Spleen (tissue), 11 donors: ENCODE results near the gene NFIC. TPM values are rescaled to one million over a fixed set of nuclear protein-coding genes. Genes with fewer than 3 reads are reported as not detected.
"Not testable (repeated sequence)": the region's sequence is repeated elsewhere in the genome, so short reads cannot be mapped to it uniquely, and the experiment has no call there.

Source experiments
- DNase-seq: peaks from one replicate; pipeline ENCODE4 v3.0.0-alpha.2; 2020
- H3K27ac ChIP-seq, 8 donors: fragments of 200-600 bp; sonication (generic) in 7 of 8; 1 replicate in 4 of 8; 2 replicates in 4 of 8; pipeline versions ENCODE4 v1.5.0 to v1.8.0; 2016 to 2021; ENCODE audit warnings: inconsistent platforms in 4 of 8, mild to moderate bottlenecking in 4 of 8, moderate library complexity in 1 of 8
- H3K27me3 ChIP-seq, 7 donors: fragments of 200-600 bp; sonication (generic) in 6 of 7; replicated peaks in 1 of 7; 1 replicate in 4 of 7; 2 replicates in 3 of 7; pipeline versions ENCODE4 v1.5.0 to v1.8.0; 2016 to 2021; ENCODE audit warnings: inconsistent platforms in 3 of 7, mild to moderate bottlenecking in 1 of 7
- H3K36me3 ChIP-seq, 6 donors: fragments of 200-600 bp; sonication (generic) in 5 of 6; 1 replicate in 4 of 6; 2 replicates in 2 of 6; pipeline versions ENCODE4 v1.5.0 to v1.8.0; 2016 to 2021; ENCODE audit warnings: inconsistent platforms in 2 of 6
- H3K4me1 ChIP-seq, 6 donors: fragments of 200-600 bp; sonication (generic) in 5 of 6; 1 replicate in 3 of 6; 2 replicates in 3 of 6; pipeline versions ENCODE4 v1.5.0 to v1.8.0; 2016 to 2021; ENCODE audit warnings: inconsistent platforms in 3 of 6
- H3K4me3 ChIP-seq, 8 donors: fragments of 200-600 bp; sonication (generic) in 7 of 8; 1 replicate in 4 of 8; 2 replicates in 4 of 8; pipeline versions ENCODE4 v1.5.0 to v1.8.0; 2016 to 2021; ENCODE audit warnings: inconsistent platforms in 4 of 8, mild to moderate bottlenecking in 4 of 8, moderate library complexity in 2 of 8
- H3K9me3 ChIP-seq, 8 donors: fragments of 200-600 bp; sonication (generic) in 7 of 8; 1 replicate in 4 of 8; 2 replicates in 4 of 8; pipeline versions ENCODE4 v1.5.0 to v1.8.0; 2016 to 2021; ENCODE audit warnings: inconsistent platforms in 4 of 8
- POLR2A ChIP-seq, 3 donors: fragments of 450-650 bp; IDR thresholded peaks; one replicate each; pipeline ENCODE4 v1.5.1; 2017; ENCODE audit warnings: antibody characterized with exemption in 3 of 3, mild to moderate bottlenecking in 1 of 3
- POLR2AphosphoS5 ChIP-seq, 3 donors: sonication (generic); formaldehyde crosslinking; IDR thresholded peaks; one replicate each; pipeline ENCODE4 v1.5.1; 2017; ENCODE audit warnings: antibody characterized with exemption in 3 of 3
- WGBS, 5 donors: extraction: QIAGEN DNeasy Blood & Tissue Kit in 3 of 5; methylation state at CpG; one replicate each; pipeline versions ENCODE4 v1.1.5 to v1.1.7; 2013 to 2018; 5-methylcytosine and 5-hydroxymethylcytosine counted together
- intact Hi-C: fragments of 100-400 bp; cut with DNase I; formaldehyde crosslinking; loops from one replicate; pipeline ENCODE4 v1.15.0; 2023; ENCODE audit warnings: low total_unique reads
- polyA plus RNA-seq, 3 donors: library from polyadenylated mRNA; stranded (reverse); fragments of 200-250 nt; gene quantifications; one replicate each; pipeline ENCODE4 v1.2.1, GENCODE V29; 2013
- total RNA-seq, 7 donors: library from RNA; depleted of rRNA in 3 of 7; stranded (reverse); fragments of >200 nt in 3 of 7; fragmentation: NEBNext Ultra II Directional in 4 of 7; extraction: Animal tissue kit (Norgen Biotek cat#: 25700) in 4 of 7; gene quantifications; one replicate each; pipeline versions ENCODE4 v1.1.0 to v1.2.1, GENCODE V29; 2016 to 2021
- TF ChIP-seq, protein P1 (sequence below), 11 experiments: fragments of 200-600 bp in 7 of 11; fragments of 450-650 bp in 4 of 11; sonication (generic) in 4 of 11; IDR thresholded peaks in 8 of 11; conservative IDR thresholded peaks in 3 of 11; 1 replicate in 7 of 11; 2 replicates in 4 of 11; pipeline versions ENCODE4 v1.4.0 to v1.8.0; 2016 to 2021; ENCODE audit warnings: antibody characterized with exemption in 11 of 11, inconsistent platforms in 4 of 11, mild to moderate bottlenecking in 1 of 11
- donor health status: healthy with polysubstance abuse.
- donor health status: DM: no; HTN: no; CAD: no; lungs with moderate emphysema.
- donor health status: DM: no; HTN: no; CAD: no.
- donor health status: Bipolar disorder and iron deficiency.
- donor health status: healthy.
- donor health status: DM: no; HTN: no; CAD: no.
- donor health status: DM: yes; HTN: yes; CAD: no.

Gene NFIC
- total and polyA plus RNA-seq, 10 donors, result 4.1 to 125 (median 74.4) TPM

DNA sequence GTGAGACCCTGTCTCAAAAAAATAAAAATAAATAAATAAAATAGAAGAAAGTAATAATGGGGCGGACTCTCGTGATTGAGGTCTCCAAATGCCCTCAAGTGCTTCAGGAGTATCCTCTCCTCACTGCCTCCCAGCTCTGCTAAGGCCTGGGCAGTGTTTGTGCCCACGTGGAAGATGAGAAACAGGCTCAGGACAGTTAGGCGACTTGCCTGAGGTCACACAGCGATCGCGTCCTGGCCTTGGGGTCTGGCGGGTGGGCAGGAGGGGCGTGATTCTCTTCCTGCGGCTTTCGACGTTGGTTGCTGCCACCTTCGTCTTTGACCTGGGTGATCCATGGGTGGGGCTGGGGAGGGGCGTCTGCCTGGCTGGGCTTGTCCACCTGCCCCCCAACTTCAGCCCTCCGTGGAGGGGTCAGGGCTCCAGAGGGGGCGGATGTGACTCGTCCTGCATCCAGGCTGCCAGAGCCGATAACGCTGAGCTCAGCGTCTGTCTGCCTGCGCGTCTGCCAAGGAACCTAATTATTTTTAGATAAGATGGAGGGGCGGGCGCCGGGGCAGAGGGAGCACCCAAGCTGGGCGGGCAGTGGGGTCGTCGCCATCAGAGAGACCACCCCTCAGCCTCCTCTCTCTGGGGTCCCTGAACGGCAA is 56.9 kb downstream of the NFIC start:
- DNase-seq, result no peak
- intact Hi-C loops, result loop anchor here (10.0 kb wide), 1 partner anchor 59 kb away; the partner anchor contains the start of gene NFIC
- H3K36me3 ChIP-seq, result peaks cover 0 to 53% (median 2%) of the 10 kb centered on the region in 6 donors
- no peak overlapping the region for H3K4me3 ChIP-seq
- H3K4me1 ChIP-seq, result peaks cover 7 to 41% (median 18%) of the 10 kb centered on the region in 6 donors
- H3K27me3 ChIP-seq, result no peaks in the 10 kb centered on the region
- H3K9me3 ChIP-seq, result no peaks in the 10 kb centered on the region
- peak overlapping the region in 6 of 8 donors; percentile 15 to 62 (median 52) for H3K27ac ChIP-seq
- TF ChIP-seq POLR2AphosphoS5 (IDR thresholded peaks at IDR 0.05) (peak; percentile 36 to 72 (median 68)), POLR2A (IDR thresholded peaks at IDR 0.05) (no peak)
- 62 to 91% (median 74%) methylated on average over 28 to 29 of the region's 29 CpGs for WGBS, 5 donors

DNA sequence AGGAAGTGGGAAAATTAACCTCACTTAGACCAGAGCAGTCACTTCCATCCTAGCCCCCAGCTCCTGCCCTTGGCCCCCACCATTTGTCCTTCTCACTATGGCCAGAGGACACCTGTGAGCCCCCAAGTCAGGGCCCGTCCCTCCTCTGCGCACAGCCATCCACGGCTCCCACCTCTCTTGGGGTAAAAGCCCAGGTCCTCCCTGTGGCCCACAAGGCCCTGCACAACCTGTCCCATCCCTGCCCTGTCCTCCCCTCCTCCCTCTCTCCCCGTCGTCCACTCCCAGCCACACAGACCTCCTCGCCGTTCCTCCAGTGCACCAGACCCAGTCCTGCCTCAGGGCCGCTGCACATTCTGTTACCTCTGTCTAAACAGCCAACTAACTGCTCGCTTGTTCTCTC is 60.0 kb downstream of the NFIC start:
- DNase-seq, result no peak
- H3K36me3 ChIP-seq, result peaks cover 0 to 35% (median 2%) of the 10 kb centered on the region in 6 donors
- TF ChIP-seq POLR2AphosphoS5 (IDR thresholded peaks at IDR 0.05), result no peak
- TF ChIP-seq, protein P1, sequence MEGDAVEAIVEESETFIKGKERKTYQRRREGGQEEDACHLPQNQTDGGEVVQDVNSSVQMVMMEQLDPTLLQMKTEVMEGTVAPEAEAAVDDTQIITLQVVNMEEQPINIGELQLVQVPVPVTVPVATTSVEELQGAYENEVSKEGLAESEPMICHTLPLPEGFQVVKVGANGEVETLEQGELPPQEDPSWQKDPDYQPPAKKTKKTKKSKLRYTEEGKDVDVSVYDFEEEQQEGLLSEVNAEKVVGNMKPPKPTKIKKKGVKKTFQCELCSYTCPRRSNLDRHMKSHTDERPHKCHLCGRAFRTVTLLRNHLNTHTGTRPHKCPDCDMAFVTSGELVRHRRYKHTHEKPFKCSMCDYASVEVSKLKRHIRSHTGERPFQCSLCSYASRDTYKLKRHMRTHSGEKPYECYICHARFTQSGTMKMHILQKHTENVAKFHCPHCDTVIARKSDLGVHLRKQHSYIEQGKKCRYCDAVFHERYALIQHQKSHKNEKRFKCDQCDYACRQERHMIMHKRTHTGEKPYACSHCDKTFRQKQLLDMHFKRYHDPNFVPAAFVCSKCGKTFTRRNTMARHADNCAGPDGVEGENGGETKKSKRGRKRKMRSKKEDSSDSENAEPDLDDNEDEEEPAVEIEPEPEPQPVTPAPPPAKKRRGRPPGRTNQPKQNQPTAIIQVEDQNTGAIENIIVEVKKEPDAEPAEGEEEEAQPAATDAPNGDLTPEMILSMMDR (IDR thresholded peaks at IDR 0.05 in 8 of 11, conservative IDR thresholded peaks at IDR 0.05 in 3 of 11), result no peak
- TF ChIP-seq POLR2A (IDR thresholded peaks at IDR 0.05), result no peak
- no peaks in the 10 kb centered on the region for H3K9me3 ChIP-seq
- WGBS, 5 donors, result 90 to 95% (median 93%) methylated on average over 9 of the region's 9 CpGs
- H3K4me1 ChIP-seq, result peaks cover 22 to 62% (median 41%) of the 10 kb centered on the region in 6 donors
- H3K27me3 ChIP-seq, result no peaks in the 10 kb centered on the region
- intact Hi-C loops, result loop anchor here (10.0 kb wide), 1 partner anchor 62 kb away; the partner anchor contains the start of gene NFIC
- no peak overlapping the region for H3K27ac ChIP-seq
- no peak overlapping the region for H3K4me3 ChIP-seq

DNA sequence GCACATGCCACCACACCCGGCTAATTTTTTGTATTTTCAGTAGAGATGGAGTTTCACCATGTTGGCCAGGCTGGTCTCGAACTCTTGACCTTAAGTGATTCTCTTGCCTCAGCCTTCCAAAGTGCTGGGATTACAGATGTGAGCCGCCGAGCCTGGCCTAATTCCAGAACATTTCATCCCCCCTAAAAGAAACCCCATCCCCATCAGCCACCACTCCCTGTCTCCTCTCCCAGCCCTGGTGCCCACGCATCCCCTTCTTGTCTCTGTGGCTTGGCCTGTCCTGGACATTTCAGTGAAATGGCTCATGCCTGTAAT is 63.9 kb downstream of the NFIC start:
- Histone ChIP-seq H3K36me3 (peaks cover 0 to 60% (median 3%) of the 10 kb centered on the region in 6 donors), H3K4me1 (peaks cover 31 to 75% (median 50%) of the 10 kb centered on the region in 6 donors), H3K27ac (peak overlapping the region in 6 of 8 donors; percentile 8 to 94 (median 82))
- intact Hi-C loops, result loop anchor here (2.0 kb wide), 1 partner anchor 104 kb away; no protein-coding TSS in a partner anchor
- H3K9me3 ChIP-seq, H3K4me3 ChIP-seq, DNase-seq, H3K27me3 ChIP-seq: not testable (repeated sequence)
- WGBS, 5 donors, result 71 to 89% (median 81%) methylated on average over 5 of the region's 5 CpGs

DNA sequence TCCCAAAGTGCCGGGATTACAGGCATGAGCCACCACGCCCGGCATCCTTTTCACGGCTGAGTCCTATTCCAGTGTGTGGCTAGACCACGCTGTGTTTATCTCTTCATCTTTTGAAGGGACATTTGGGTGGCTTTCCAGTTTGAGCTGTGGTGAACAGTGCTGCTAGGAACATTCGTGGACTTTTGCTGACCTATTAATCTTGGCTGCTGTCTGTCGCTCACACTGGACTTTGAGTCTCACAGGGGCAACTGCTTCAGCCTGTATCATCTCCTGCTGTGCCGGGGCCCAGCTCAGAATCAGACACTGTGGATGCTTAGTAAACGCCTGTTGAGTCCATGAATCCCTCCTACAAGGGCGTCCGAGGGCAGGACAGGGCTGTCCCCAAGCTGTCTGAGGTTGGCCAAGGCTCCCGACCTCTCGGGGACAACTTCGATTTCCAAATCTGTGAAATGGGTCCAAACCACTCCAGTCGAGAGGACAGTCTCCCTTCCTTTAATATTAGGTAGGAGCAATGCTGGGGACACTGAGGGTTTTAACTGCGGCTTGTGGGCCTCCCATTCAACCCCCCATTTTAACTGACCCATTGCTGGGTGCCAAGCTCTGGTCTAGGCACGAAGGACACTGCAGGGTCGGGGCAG is 65.5 kb downstream of the NFIC start:
- peaks cover 35 to 83% (median 57%) of the 10 kb centered on the region in 6 donors for H3K4me1 ChIP-seq
- peak overlapping the region in 5 of 8 donors; percentile 90 to 96 (median 94) for H3K27ac ChIP-seq

More for the DNA sequence above, 65.5 kb downstream of the NFIC start:
- H3K36me3 ChIP-seq, result peaks cover 0 to 60% (median 3%) of the 10 kb centered on the region in 6 donors
- TF ChIP-seq POLR2AphosphoS5 (IDR thresholded peaks at IDR 0.05) (no peak), POLR2A (IDR thresholded peaks at IDR 0.05) (no peak)
- TF ChIP-seq, protein P1 (IDR thresholded peaks at IDR 0.05 in 8 of 11, conservative IDR thresholded peaks at IDR 0.05 in 3 of 11), result no peak
- H3K4me3 ChIP-seq, result no peak overlapping the region
- no peak for DNase-seq
- 83 to 95% (median 92%) methylated on average over 13 to 18 of the region's 18 CpGs for WGBS, 5 donors
- no peaks in the 10 kb centered on the region for H3K27me3 ChIP-seq
- intact Hi-C loops, result loop anchor here (2.0 kb wide), 1 partner anchor 105 kb away; no protein-coding TSS in a partner anchor
- no peaks in the 10 kb centered on the region for H3K9me3 ChIP-seq
